Osteocyte (in vitro differentiated cells): Measurements from ENCODE around the gene DAPK1. TPM values are rescaled to one million over a fixed set of nuclear protein-coding genes. Genes with fewer than 3 reads are reported as not detected.

ENCODE experiments used
- DNase-seq: peaks from one replicate; pipeline ENCODE4 v3.0.0; 2021; ENCODE audit warnings: mixed read lengths; ENCODE audit not compliant: unreplicated experiment; ENCODE audit errors: extremely low spot score
- H3K27ac Mint-ChIP-seq: one replicate; pipeline ENCODE4 v1.8.0; 2021; ENCODE audit warnings: mild to moderate bottlenecking, mixed read lengths; ENCODE audit not compliant: unreplicated experiment
- H3K27me3 Mint-ChIP-seq: one replicate; pipeline ENCODE4 v1.8.0; 2021; ENCODE audit warnings: mixed read lengths; ENCODE audit not compliant: unreplicated experiment
- H3K36me3 Mint-ChIP-seq: one replicate; pipeline ENCODE4 v1.8.0; 2021; ENCODE audit warnings: mixed read lengths; ENCODE audit not compliant: unreplicated experiment
- H3K4me1 Mint-ChIP-seq: one replicate; pipeline ENCODE4 v1.8.0; 2021; ENCODE audit warnings: mixed read lengths; ENCODE audit not compliant: unreplicated experiment
- H3K4me3 Mint-ChIP-seq: one replicate; pipeline ENCODE4 v1.8.0; 2021; ENCODE audit warnings: mild to moderate bottlenecking, moderate library complexity, mixed read lengths; ENCODE audit not compliant: unreplicated experiment
- H3K9me3 Mint-ChIP-seq: one replicate; pipeline ENCODE4 v1.8.0; 2021; ENCODE audit warnings: mixed read lengths; ENCODE audit not compliant: unreplicated experiment
- CTCF ChIP-seq: fragments of 200-600 bp; sonication (generic); IDR thresholded peaks from 2 replicates; pipeline ENCODE4 v1.5.0; 2021; ENCODE audit warnings: antibody characterized with exemption, mild to moderate bottlenecking, moderate library complexity
- total RNA-seq: library from RNA; stranded (reverse); gene quantifications from 2 replicates; pipeline ENCODE4 v1.2.1, GENCODE V29; 2021

Gene DAPK1
- total RNA-seq, 1 donor from 2014 or later, result 304 TPM

GRCh38 chr9:87698069-87698809 is 200.6 kb downstream of the DAPK1 start:
- H3K36me3 Mint-ChIP-seq, result peaks cover 66% of the 10 kb centered on the region
- H3K4me1 Mint-ChIP-seq, result peaks cover 16% of the 10 kb centered on the region
- TF ChIP-seq CTCF, result no peak
- H3K27ac Mint-ChIP-seq, result no peak overlapping the region
- H3K9me3 Mint-ChIP-seq, result no peaks in the 10 kb centered on the region
- H3K4me3 Mint-ChIP-seq, result no peak overlapping the region
- no peaks in the 10 kb centered on the region for H3K27me3 Mint-ChIP-seq
- no peak for DNase-seq

- H3K27me3 Mint-ChIP-seq, result no peaks in the 10 kb centered on the region
- peak overlapping the region; percentile 59 for H3K27ac Mint-ChIP-seq
- no peak overlapping the region for H3K4me3 Mint-ChIP-seq
- H3K4me1 Mint-ChIP-seq, result peaks cover 27% of the 10 kb centered on the region
- H3K9me3 Mint-ChIP-seq, result no peaks in the 10 kb centered on the region
- DNase-seq, result no peak
- TF ChIP-seq CTCF, result no peak
- H3K36me3 Mint-ChIP-seq, result peaks cover 70% of the 10 kb centered on the region
Measured at GRCh38 chr9:87699835-87700234, 202.2 kb downstream of the DAPK1 start.

GRCh38 chr9:87701491-87701890 is 203.8 kb downstream of the DAPK1 start:
- peak overlapping the region; percentile 60 for H3K27ac Mint-ChIP-seq
- H3K9me3 Mint-ChIP-seq, result no peaks in the 10 kb centered on the region
- no peaks in the 10 kb centered on the region for H3K27me3 Mint-ChIP-seq
- DNase-seq, result no peak
- TF ChIP-seq CTCF, result no peak
- no peak overlapping the region for H3K4me3 Mint-ChIP-seq
- peaks cover 34% of the 10 kb centered on the region for H3K4me1 Mint-ChIP-seq
- peaks cover 69% of the 10 kb centered on the region for H3K36me3 Mint-ChIP-seq

GRCh38 chr9:87701931-87702421 is 204.3 kb downstream of the DAPK1 start:
- H3K27ac Mint-ChIP-seq, result peak overlapping the region; percentile 61
- no peak for DNase-seq
- no peak overlapping the region for H3K4me3 Mint-ChIP-seq
- peaks cover 34% of the 10 kb centered on the region for H3K4me1 Mint-ChIP-seq
- H3K9me3 Mint-ChIP-seq, result no peaks in the 10 kb centered on the region
- TF ChIP-seq CTCF, result no peak
- peaks cover 67% of the 10 kb centered on the region for H3K36me3 Mint-ChIP-seq
- no peaks in the 10 kb centered on the region for H3K27me3 Mint-ChIP-seq

- Mint-ChIP-seq H3K4me3 (no peak overlapping the region), H3K36me3 (peaks cover 64% of the 10 kb centered on the region), H3K27me3 (no peaks in the 10 kb centered on the region), H3K4me1 (peaks cover 38% of the 10 kb centered on the region), H3K9me3 (no peaks in the 10 kb centered on the region), H3K27ac (no peak overlapping the region)
- TF ChIP-seq CTCF, result no peak
- DNase-seq, result no peak
Measured at GRCh38 chr9:87702921-87703320, 205.3 kb downstream of the DAPK1 start.
